A673 (cell line): ENCODE data around the gene CHID1.

ENCODE experiments used
- EZH2 ChIP-seq: fragments of 200-600 bp; sonication (generic); IDR thresholded peaks from 2 replicates; pipeline ENCODE4 v1.6.1; 2017; ENCODE audit warnings: borderline replicate concordance, low read depth, mild to moderate bottlenecking, mixed read lengths, antibody characterized with exemption, low read length; ENCODE audit not compliant: poor library complexity, severe bottlenecking
- TF ChIP-seq, protein P1 (sequence below): fragments of 300-800, 200-600 bp; sonication (generic); conservative IDR thresholded peaks from 2 replicates; pipeline ENCODE4 v1.5.1; 2017; ENCODE audit warnings: low read depth, mild to moderate bottlenecking, antibody characterized with exemption, low read length, moderate library complexity, mixed read lengths

GRCh38 chr11:837990-838307, 72.7 kb downstream of the CHID1 start:
- TF ChIP-seq, protein P1, sequence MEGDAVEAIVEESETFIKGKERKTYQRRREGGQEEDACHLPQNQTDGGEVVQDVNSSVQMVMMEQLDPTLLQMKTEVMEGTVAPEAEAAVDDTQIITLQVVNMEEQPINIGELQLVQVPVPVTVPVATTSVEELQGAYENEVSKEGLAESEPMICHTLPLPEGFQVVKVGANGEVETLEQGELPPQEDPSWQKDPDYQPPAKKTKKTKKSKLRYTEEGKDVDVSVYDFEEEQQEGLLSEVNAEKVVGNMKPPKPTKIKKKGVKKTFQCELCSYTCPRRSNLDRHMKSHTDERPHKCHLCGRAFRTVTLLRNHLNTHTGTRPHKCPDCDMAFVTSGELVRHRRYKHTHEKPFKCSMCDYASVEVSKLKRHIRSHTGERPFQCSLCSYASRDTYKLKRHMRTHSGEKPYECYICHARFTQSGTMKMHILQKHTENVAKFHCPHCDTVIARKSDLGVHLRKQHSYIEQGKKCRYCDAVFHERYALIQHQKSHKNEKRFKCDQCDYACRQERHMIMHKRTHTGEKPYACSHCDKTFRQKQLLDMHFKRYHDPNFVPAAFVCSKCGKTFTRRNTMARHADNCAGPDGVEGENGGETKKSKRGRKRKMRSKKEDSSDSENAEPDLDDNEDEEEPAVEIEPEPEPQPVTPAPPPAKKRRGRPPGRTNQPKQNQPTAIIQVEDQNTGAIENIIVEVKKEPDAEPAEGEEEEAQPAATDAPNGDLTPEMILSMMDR = no peak
- no peak for TF ChIP-seq EZH2
